ENCODE measurements around the gene WDR62.

- TF ChIP-seq CTCF (IDR thresholded peaks at IDR 0.05) (no peak), POLR2A (IDR thresholded peaks at IDR 0.05) (no peak)
Observed at GRCh38 chr19:36081894-36082293, 27.2 kb downstream of the WDR62 start.
